Parathyroid adenoma (tissue), 2 donors: ENCODE results near the gene VCAN.

Source experiments
- H2AFZ ChIP-seq: fragments of 300-600 bp; sonication (generic); one replicate; pipeline ENCODE4 v1.7.0; 2017; ENCODE audit warnings: antibody characterized with exemption, mild to moderate bottlenecking
- H3K27ac ChIP-seq: fragments of 300-600 bp; sonication (generic); one replicate; pipeline ENCODE4 v1.7.0; 2017
- H3K27me3 ChIP-seq: fragments of 300-600 bp; sonication (generic); one replicate; pipeline ENCODE4 v1.7.0; 2017; ENCODE audit warnings: low read length; ENCODE audit not compliant: control insufficient read depth, insufficient read depth
- H3K36me3 ChIP-seq: fragments of 300-600 bp; sonication (generic); one replicate; pipeline ENCODE4 v1.7.0; 2017; ENCODE audit warnings: low read length; ENCODE audit not compliant: control insufficient read depth, insufficient read depth
- H3K4me1 ChIP-seq: fragments of 300-600 bp; sonication (generic); one replicate; pipeline ENCODE4 v1.7.0; 2017; ENCODE audit warnings: control low read depth
- H3K4me2 ChIP-seq: fragments of 300-600 bp; sonication (generic); one replicate; pipeline ENCODE4 v1.7.0; 2017; ENCODE audit warnings: low read length
- H3K4me3 ChIP-seq: fragments of 300-600 bp; sonication (generic); one replicate; pipeline ENCODE4 v1.7.0; 2017; ENCODE audit warnings: low read depth, low read length
- H3K79me2 ChIP-seq: fragments of 300-600 bp; sonication (generic); one replicate; pipeline ENCODE4 v1.7.0; 2017; ENCODE audit warnings: control low read depth
- H3K9ac ChIP-seq: fragments of 300-600 bp; sonication (generic); one replicate; pipeline ENCODE4 v1.7.0; 2017; ENCODE audit warnings: mild to moderate bottlenecking
- H3K9me3 ChIP-seq: fragments of 300-600 bp; sonication (generic); one replicate; pipeline ENCODE4 v1.7.0; 2017; ENCODE audit warnings: low read length; ENCODE audit not compliant: control insufficient read depth
- TF ChIP-seq, protein P1 (sequence below): fragments of 300-600 bp; sonication (generic); IDR thresholded peaks from one replicate; pipeline ENCODE4 v1.7.0; 2017; ENCODE audit warnings: antibody characterized with exemption, mild to moderate bottlenecking
- donor health status: primary hyperparathyroidism.

The VCAN gene

DNA sequence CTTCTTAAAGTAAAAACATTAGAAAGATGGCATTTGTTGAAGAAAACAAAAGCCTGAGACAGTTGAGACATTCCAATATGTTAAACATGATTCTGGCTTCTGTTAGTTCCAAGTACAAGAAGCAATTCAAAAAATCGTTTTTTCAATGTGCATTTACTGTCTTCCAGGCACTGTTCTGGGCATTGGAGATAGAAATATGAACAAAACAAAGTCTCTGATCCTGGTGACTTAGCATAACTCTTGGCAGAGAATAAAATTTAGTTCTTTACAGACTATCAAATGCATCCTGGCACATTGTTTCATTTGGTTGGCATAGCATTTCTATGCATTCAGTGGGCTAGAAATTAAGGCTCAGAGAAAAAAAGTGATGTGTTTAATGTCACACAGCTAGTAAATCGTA is 77.5 kb downstream of the VCAN start:
- Histone ChIP-seq H3K4me3 (no peak overlapping the region), H3K27ac (no peak overlapping the region), H3K4me1 (no peaks in the 10 kb centered on the region), H3K79me2 (no peaks in the 10 kb centered on the region), H3K9me3 (no peaks in the 10 kb centered on the region), H3K36me3 (no peaks in the 10 kb centered on the region), H3K27me3 (no peaks in the 10 kb centered on the region), H3K9ac (no peak overlapping the region), H2AFZ (no peak overlapping the region), H3K4me2 (no peak overlapping the region)
- TF ChIP-seq, protein P1, sequence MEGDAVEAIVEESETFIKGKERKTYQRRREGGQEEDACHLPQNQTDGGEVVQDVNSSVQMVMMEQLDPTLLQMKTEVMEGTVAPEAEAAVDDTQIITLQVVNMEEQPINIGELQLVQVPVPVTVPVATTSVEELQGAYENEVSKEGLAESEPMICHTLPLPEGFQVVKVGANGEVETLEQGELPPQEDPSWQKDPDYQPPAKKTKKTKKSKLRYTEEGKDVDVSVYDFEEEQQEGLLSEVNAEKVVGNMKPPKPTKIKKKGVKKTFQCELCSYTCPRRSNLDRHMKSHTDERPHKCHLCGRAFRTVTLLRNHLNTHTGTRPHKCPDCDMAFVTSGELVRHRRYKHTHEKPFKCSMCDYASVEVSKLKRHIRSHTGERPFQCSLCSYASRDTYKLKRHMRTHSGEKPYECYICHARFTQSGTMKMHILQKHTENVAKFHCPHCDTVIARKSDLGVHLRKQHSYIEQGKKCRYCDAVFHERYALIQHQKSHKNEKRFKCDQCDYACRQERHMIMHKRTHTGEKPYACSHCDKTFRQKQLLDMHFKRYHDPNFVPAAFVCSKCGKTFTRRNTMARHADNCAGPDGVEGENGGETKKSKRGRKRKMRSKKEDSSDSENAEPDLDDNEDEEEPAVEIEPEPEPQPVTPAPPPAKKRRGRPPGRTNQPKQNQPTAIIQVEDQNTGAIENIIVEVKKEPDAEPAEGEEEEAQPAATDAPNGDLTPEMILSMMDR: no peak

DNA sequence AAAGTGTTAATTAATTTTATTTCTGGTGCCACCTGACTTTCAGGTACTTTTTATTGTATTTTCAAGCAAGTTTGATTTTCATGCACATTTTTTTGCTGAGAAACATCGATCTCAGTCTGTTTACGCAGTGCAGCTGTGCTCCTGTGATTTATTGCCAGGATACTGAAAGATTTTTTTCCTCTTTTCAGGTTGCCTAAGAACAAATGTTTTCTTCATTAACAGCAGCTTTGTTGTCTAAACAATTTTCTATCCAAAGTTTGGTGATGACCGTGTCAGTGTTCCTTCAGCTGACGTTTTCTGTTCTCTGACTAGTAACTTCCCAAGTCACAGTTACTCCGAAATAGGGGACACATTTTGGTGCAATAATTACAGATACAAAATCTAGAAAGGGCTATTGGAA is 78.1 kb downstream of the VCAN start:
- no peak overlapping the region for H2AFZ ChIP-seq
- no peaks in the 10 kb centered on the region for H3K27me3 ChIP-seq
- H3K9me3 ChIP-seq: no peaks in the 10 kb centered on the region
- no peaks in the 10 kb centered on the region for H3K79me2 ChIP-seq
- H3K36me3 ChIP-seq: no peaks in the 10 kb centered on the region
- H3K4me1 ChIP-seq: no peaks in the 10 kb centered on the region
- no peak overlapping the region for H3K27ac ChIP-seq
- TF ChIP-seq, protein P1: no peak
- H3K4me3 ChIP-seq: no peak overlapping the region
- no peak overlapping the region for H3K4me2 ChIP-seq
- no peak overlapping the region for H3K9ac ChIP-seq

DNA sequence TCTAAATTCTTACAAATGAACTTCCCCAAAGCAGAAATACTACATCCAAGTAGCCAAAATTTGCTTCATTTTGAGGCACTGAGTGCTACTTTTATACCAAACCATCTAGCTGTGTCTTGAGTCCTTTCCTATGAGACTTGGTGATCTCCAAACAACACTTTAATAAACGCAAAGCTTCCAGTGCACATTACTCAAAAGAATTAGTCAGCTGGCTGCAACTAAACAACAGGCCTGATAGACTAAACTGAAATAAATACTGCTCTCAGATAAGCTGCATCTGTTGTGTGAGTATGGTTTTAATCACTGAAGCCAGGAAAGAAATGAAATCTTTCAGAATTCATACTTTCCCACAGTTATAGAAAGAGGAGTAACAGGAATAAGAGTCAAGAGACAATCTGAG is 80.3 kb downstream of the VCAN start:
- Histone ChIP-seq H3K9ac (no peak overlapping the region), H3K27ac (no peak overlapping the region), H2AFZ (no peak overlapping the region), H3K27me3 (no peaks in the 10 kb centered on the region), H3K79me2 (no peaks in the 10 kb centered on the region), H3K4me1 (no peaks in the 10 kb centered on the region), H3K4me3 (no peak overlapping the region), H3K4me2 (no peak overlapping the region), H3K9me3 (no peaks in the 10 kb centered on the region), H3K36me3 (no peaks in the 10 kb centered on the region)
- TF ChIP-seq, protein P1: no peak

DNA sequence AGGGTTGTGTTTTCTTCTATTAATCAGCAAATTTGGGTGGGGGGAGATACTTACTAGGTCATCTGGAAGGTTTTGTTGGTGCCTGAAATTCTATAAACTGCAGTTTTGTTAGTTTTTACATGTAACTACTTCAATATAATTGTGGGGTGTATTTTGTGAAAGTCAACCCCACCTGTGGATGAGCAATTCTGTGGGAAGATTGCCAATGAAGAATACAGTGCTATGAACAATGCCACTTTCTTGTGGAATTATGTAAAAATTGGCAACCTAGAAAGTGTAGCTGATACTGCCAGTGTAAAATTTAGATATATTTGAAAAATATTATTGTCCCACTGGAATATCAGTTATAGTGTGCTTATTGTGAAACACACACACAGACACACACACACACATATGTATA is 80.7 kb downstream of the VCAN start:
- Histone ChIP-seq H3K27me3 (no peaks in the 10 kb centered on the region), H3K4me3 (no peak overlapping the region), H3K4me1 (no peaks in the 10 kb centered on the region), H3K9ac (no peak overlapping the region), H2AFZ (no peak overlapping the region), H3K9me3 (no peaks in the 10 kb centered on the region), H3K4me2 (no peak overlapping the region), H3K27ac (no peak overlapping the region), H3K36me3 (no peaks in the 10 kb centered on the region), H3K79me2 (no peaks in the 10 kb centered on the region)
- TF ChIP-seq, protein P1: no peak

DNA sequence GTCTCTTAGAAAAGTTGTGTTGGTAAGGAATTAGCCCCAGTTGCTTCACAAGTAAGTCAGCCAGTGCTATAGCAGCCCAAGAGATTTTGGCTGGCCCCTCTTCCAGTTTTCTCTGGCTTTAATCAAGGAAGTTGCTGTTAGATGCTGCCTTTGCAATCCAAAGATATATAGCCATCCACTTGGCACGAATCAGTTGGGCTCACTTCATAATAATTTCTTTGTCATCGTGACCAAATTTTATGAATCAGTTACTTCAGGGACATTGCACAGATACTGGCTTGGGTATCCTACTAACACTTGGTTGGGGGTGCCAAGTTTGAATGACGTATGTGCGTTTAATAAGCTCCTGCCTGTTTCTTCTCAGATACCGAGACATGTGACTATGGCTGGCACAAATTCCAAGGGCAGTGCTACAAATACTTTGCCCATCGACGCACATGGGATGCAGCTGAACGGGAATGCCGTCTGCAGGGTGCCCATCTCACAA is 81.5 kb downstream of the VCAN start:
- H3K9me3 ChIP-seq: no peaks in the 10 kb centered on the region

More for the DNA sequence above, 81.5 kb downstream of the VCAN start:
- no peaks in the 10 kb centered on the region for H3K79me2 ChIP-seq
- H3K4me2 ChIP-seq: no peak overlapping the region
- H3K4me3 ChIP-seq: no peak overlapping the region
- H3K27me3 ChIP-seq: no peaks in the 10 kb centered on the region
- H3K4me1 ChIP-seq: no peaks in the 10 kb centered on the region
- TF ChIP-seq, protein P1: no peak
- no peak overlapping the region for H3K27ac ChIP-seq
- H3K36me3 ChIP-seq: no peaks in the 10 kb centered on the region
- H2AFZ ChIP-seq: no peak overlapping the region
- no peak overlapping the region for H3K9ac ChIP-seq
